GM23248 (cell line): Measurements from ENCODE around the gene PAFAH1B2. TPM values are rescaled to one million over a fixed set of nuclear protein-coding genes. Genes with fewer than 3 reads are reported as not detected.

Experiments
- DNase-seq: peaks from one replicate; pipeline ENCODE4 v3.0.0-alpha.2; 2015
- H2AFZ ChIP-seq: fragments of 200-600 bp; sonication (generic); 2 replicates; pipeline ENCODE4 v1.6.1; 2016; ENCODE audit warnings: antibody characterized with exemption
- H3F3A ChIP-seq: fragments of 200-600 bp; sonication (generic); 2 replicates; pipeline ENCODE4 v1.6.1; 2016; ENCODE audit warnings: mild to moderate bottlenecking, antibody characterized with exemption, mixed run types; ENCODE audit not compliant: insufficient read depth
- H3K27ac ChIP-seq: fragments of 200-600 bp; sonication (generic); 2 replicates; pipeline ENCODE4 v1.5.1; 2016; ENCODE audit warnings: mild to moderate bottlenecking
- H3K27me3 ChIP-seq: fragments of 200-600 bp; sonication (generic); replicated peaks from 2 replicates; pipeline ENCODE4 v1.6.1; 2016; ENCODE audit warnings: mild to moderate bottlenecking; ENCODE audit not compliant: insufficient read depth
- H3K36me3 ChIP-seq: fragments of 200-600 bp; sonication (generic); 2 replicates; pipeline ENCODE4 v1.6.1; 2016; ENCODE audit warnings: low read depth, mild to moderate bottlenecking
- H3K4me1 ChIP-seq: fragments of 200-600 bp; sonication (generic); 2 replicates; pipeline ENCODE4 v1.6.1; 2016; ENCODE audit warnings: mild to moderate bottlenecking; ENCODE audit not compliant: insufficient read depth
- H3K4me2 ChIP-seq: fragments of 200-600 bp; sonication (generic); one replicate; pipeline ENCODE4 v1.6.1; 2016; ENCODE audit warnings: mild to moderate bottlenecking; ENCODE audit not compliant: unreplicated experiment
- H3K4me3 ChIP-seq: fragments of 200-600 bp; sonication (generic); 2 replicates; pipeline ENCODE4 v1.5.1; 2016; ENCODE audit warnings: mild to moderate bottlenecking
- H3K79me2 ChIP-seq: fragments of 200-600 bp; sonication (generic); 2 replicates; pipeline ENCODE4 v1.6.1; 2016; ENCODE audit warnings: mild to moderate bottlenecking; ENCODE audit not compliant: insufficient read depth
- H3K9ac ChIP-seq: fragments of 200-600 bp; sonication (generic); 2 replicates; pipeline ENCODE4 v1.6.1; 2016; ENCODE audit warnings: mild to moderate bottlenecking
- H3K9me2 ChIP-seq: fragments of 200-600 bp; sonication (generic); 2 replicates; pipeline ENCODE4 v1.6.1; 2016; ENCODE audit warnings: mixed run types, mild to moderate bottlenecking, moderate library complexity; ENCODE audit not compliant: insufficient read depth
- H3K9me3 ChIP-seq: fragments of 200-600 bp; sonication (generic); one replicate; pipeline ENCODE4 v1.6.1; 2017; ENCODE audit warnings: low read depth
- H4K20me1 ChIP-seq: fragments of 200-600 bp; sonication (generic); 2 replicates; pipeline ENCODE4 v1.6.0; 2016; ENCODE audit not compliant: insufficient read depth
- EZH2 ChIP-seq: fragments of 200-600 bp; sonication (generic); IDR thresholded peaks from 2 replicates; pipeline ENCODE4 v1.6.1; 2018; ENCODE audit warnings: antibody characterized with exemption, mild to moderate bottlenecking; ENCODE audit not compliant: insufficient read depth, poor library complexity, severe bottlenecking
- EZH2phosphoT487 ChIP-seq: fragments of 200-600 bp; sonication (generic); IDR thresholded peaks from 2 replicates; pipeline ENCODE4 v1.6.1; 2018; ENCODE audit warnings: antibody characterized with exemption, moderate library complexity, mild to moderate bottlenecking, low read depth; ENCODE audit not compliant: insufficient read depth
- WGBS, 2 experiments: methylation state at CpG; one replicate each; pipeline ENCODE4 v1.1.6; 2015 to 2017; ENCODE audit warnings: low lambda C conversion rate in 2 of 2, low coverage in 1 of 2; ENCODE audit errors: missing lambda C conversion rate in 2 of 2; 5-methylcytosine and 5-hydroxymethylcytosine counted together
- in situ Hi-C: fragments of 300-500 bp; cut with MboI; formaldehyde crosslinking; loops from 2 replicates; pipeline ENCODE4 v1.15.0; 2020
- polyA plus RNA-seq: library from polyadenylated mRNA; unstranded; fragments of >200 nt; fragmentation: Nextera tagmentation; extraction: Ambion mirVana; gene quantifications from 2 replicates; pipeline ENCODE4 v1.2.1, GENCODE V29; 2016
- total RNA-seq: library from RNA; depleted of rRNA; stranded (reverse); fragments of >200 nt; shearing (Covaris generic); gene quantifications from 2 replicates; pipeline ENCODE4 v1.2.3, GENCODE V29; 2014

Gene PAFAH1B2
- total and polyA plus RNA-seq, 2 experiments from 2014 or later = 116 to 140 TPM

- Histone ChIP-seq H3K9me2 (no peaks in the 10 kb centered on the region), H3K36me3 (no peaks in the 10 kb centered on the region), H2AFZ (no peak overlapping the region), H3K4me1 (0 out of 2 replicates have a peak, but pooled peaks cover 7% of the 10 kb centered on the region), H3K27ac (no peak overlapping the region), H3K79me2 (no peaks in the 10 kb centered on the region), H3K9ac (no peak overlapping the region), H3K4me2 (no peak overlapping the region), H4K20me1 (no peaks in the 10 kb centered on the region), H3K4me3 (no peak overlapping the region), H3K9me3 (no peaks in the 10 kb centered on the region), H3F3A (no peaks in the 10 kb centered on the region), H3K27me3 (no peaks in the 10 kb centered on the region; the same call in 1 of the 2 replicates)
- no peak for DNase-seq
- TF ChIP-seq EZH2 = no peak
- in situ Hi-C loops = no loop called here
Observed at GRCh38 chr11:117117681-117118080, 26.4 kb upstream of the PAFAH1B2 start.

GRCh38 chr11:117121176-117121575 is 22.9 kb upstream of the PAFAH1B2 start:
- Histone ChIP-seq H3K4me1 (0 out of 2 replicates have a peak, but pooled peaks cover 7% of the 10 kb centered on the region), H3K4me2 (no peak overlapping the region), H3K9ac (no peak overlapping the region), H3K79me2 (no peaks in the 10 kb centered on the region), H3K27ac (peak overlapping the region; percentile 40), H3K9me3 (no peaks in the 10 kb centered on the region), H2AFZ (no peak overlapping the region), H3K27me3 (peaks cover 5% of the 10 kb centered on the region), H3F3A (no peaks in the 10 kb centered on the region), H3K36me3 (no peaks in the 10 kb centered on the region), H4K20me1 (no peaks in the 10 kb centered on the region), H3K4me3 (no peak overlapping the region), H3K9me2 (no peaks in the 10 kb centered on the region)
- in situ Hi-C loops = no loop called here
- no peak for TF ChIP-seq EZH2
- no peak for TF ChIP-seq EZH2phosphoT487
- peak; percentile 61 for DNase-seq

DNA sequence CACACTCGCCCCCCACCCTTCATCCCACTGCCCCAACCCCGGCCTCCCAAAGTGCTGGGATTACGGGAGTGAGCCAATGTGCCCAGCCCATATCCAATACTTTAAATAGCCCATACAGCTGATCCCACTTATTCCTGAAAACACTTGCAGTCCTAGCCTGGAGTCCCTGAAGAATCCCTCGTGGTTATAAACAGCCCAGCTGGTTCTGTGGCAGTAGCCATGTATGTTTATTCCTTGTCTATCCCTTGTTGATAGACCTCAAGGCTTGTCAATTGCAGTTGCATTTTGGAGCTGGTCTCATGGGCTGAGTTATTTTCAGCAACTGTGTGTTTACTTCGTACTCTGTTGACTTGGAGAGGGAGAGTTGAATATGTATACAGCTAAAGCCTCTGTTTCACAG is 21.5 kb upstream of the PAFAH1B2 start:
- peaks cover 8% of the 10 kb centered on the region for H3K27me3 ChIP-seq
- TF ChIP-seq EZH2phosphoT487 = no peak
- TF ChIP-seq EZH2 = no peak
- H3F3A ChIP-seq = no peaks in the 10 kb centered on the region
- 46 to 47% methylated on average over 5 of the region's 5 CpGs for WGBS, 2 experiments
- H3K27ac ChIP-seq = no peak overlapping the region
- no peaks in the 10 kb centered on the region for H3K79me2 ChIP-seq
- no peak overlapping the region for H2AFZ ChIP-seq
- H3K4me3 ChIP-seq = no peak overlapping the region
- DNase-seq = no peak
- no peaks in the 10 kb centered on the region for H3K9me2 ChIP-seq
- no peaks in the 10 kb centered on the region for H4K20me1 ChIP-seq
- no peak overlapping the region for H3K4me2 ChIP-seq
- 0 out of 2 replicates have a peak, but pooled peaks cover 7% of the 10 kb centered on the region for H3K4me1 ChIP-seq
- H3K9ac ChIP-seq = no peak overlapping the region
- H3K9me3 ChIP-seq = no peaks in the 10 kb centered on the region
- H3K36me3 ChIP-seq = no peaks in the 10 kb centered on the region
- in situ Hi-C loops = no loop called here

DNA sequence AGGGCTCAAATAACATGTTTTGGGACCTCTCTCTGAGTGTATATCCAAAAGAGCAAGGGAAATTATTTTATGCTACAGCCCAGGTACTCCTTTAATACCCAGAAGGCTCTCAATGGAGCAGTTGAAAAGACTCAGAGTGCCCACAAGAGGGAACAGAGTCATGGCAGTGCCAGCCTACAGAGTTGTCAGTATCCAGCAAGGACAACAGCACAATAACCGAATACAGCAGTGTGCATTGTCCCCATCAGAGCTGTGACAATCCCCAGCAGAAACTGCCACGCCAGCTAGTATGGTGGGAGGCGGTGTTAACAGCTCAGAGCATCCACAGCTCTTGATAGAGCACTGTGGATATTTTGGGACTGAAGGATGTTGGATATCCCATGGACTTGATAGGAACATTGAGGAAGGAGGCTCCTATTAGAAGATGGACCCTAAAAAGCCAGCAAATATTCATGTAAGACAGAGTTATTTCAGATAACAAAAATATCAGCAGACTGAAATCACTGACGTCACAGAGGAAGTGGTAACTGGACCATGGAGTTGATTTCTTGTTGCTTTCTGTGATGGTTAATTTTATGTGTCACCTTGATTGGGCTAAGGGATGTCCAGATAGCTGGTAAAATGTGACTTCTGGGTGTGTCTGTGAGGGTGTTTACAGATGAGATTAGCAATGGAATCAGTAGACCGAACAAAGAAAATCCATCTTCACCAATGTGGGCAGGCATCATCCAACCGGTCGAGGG is 17.7 kb upstream of the PAFAH1B2 start:
- no peak for TF ChIP-seq EZH2phosphoT487
- no peak for TF ChIP-seq EZH2

More for the DNA sequence above, 17.7 kb upstream of the PAFAH1B2 start:
- WGBS, 2 experiments = 71 to 74% methylated on average over 7 of the region's 7 CpGs
- H3K9ac ChIP-seq = no peak overlapping the region
- H3K27ac ChIP-seq = no peak overlapping the region
- H3K4me2 ChIP-seq = no peak overlapping the region
- H3K4me1 ChIP-seq = 0 out of 2 replicates have a peak, but pooled peaks cover 2% of the 10 kb centered on the region
- no peaks in the 10 kb centered on the region for H3K9me3 ChIP-seq
- DNase-seq = no peak
- H3K9me2 ChIP-seq = no peaks in the 10 kb centered on the region
- no peaks in the 10 kb centered on the region for H3K79me2 ChIP-seq
- H3K4me3 ChIP-seq = no peak overlapping the region
- in situ Hi-C loops = no loop called here
- no peaks in the 10 kb centered on the region for H3F3A ChIP-seq
- peaks cover 8% of the 10 kb centered on the region for H3K27me3 ChIP-seq
- H3K36me3 ChIP-seq = no peaks in the 10 kb centered on the region
- no peak overlapping the region for H2AFZ ChIP-seq
- no peaks in the 10 kb centered on the region for H4K20me1 ChIP-seq
